Measurements from ENCODE around the gene PPP1R9B.
A peak's percentile ranks its signal among the peaks of the same experiment; 100 is the strongest.

The PPP1R9B gene, protein sequence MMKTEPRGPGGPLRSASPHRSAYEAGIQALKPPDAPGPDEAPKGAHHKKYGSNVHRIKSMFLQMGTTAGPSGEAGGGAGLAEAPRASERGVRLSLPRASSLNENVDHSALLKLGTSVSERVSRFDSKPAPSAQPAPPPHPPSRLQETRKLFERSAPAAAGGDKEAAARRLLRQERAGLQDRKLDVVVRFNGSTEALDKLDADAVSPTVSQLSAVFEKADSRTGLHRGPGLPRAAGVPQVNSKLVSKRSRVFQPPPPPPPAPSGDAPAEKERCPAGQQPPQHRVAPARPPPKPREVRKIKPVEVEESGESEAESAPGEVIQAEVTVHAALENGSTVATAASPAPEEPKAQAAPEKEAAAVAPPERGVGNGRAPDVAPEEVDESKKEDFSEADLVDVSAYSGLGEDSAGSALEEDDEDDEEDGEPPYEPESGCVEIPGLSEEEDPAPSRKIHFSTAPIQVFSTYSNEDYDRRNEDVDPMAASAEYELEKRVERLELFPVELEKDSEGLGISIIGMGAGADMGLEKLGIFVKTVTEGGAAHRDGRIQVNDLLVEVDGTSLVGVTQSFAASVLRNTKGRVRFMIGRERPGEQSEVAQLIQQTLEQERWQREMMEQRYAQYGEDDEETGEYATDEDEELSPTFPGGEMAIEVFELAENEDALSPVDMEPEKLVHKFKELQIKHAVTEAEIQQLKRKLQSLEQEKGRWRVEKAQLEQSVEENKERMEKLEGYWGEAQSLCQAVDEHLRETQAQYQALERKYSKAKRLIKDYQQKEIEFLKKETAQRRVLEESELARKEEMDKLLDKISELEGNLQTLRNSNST

DNA sequence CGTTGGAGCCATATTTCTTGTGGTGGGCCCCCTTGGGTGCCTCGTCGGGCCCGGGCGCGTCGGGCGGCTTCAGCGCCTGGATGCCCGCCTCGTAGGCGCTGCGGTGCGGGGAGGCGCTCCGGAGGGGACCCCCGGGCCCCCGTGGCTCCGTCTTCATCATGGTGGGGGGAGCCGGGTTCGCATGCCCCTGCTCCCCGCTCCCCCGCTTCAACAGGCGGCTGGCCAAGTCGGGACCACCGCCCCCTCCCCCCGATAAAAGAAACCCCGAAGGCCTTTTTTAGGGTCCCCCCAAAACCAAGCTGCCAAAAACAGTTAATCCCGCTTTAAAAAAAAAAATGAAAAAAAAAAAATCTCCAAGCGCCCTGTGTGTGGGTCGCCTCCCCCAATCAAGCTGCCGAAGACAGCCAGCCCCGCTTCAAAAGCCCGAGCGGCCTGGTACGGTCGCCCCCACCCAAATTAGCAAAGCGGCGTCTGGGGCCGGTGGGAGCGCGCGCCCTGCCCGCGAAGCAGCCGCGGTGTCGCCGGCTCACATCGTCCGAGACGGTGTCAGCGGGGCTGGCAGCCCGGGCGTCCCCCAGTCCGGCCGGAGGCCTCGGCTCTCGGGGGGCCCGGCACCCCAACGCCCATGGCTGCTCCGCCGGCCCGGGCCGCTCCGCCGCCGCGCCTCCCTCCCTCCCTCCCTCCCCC is at the start of gene PPP1R9B:
PPP1R9B (minus strand) TSS at position 324 of the 687 bp plus-strand sequence; CDS start at position 160, 164 bp downstream.
- TF ChIP-seq CTCF (IDR thresholded peaks at IDR 0.05): no peak
- Histone ChIP-seq H3K4me3 (peak within 1 kb of the TSS; percentile 90), H3K27ac (peak within 1 kb of the TSS; percentile 94 to 95)
- DNase-seq (ENCODE audit: low spot score): no peak

DNA sequence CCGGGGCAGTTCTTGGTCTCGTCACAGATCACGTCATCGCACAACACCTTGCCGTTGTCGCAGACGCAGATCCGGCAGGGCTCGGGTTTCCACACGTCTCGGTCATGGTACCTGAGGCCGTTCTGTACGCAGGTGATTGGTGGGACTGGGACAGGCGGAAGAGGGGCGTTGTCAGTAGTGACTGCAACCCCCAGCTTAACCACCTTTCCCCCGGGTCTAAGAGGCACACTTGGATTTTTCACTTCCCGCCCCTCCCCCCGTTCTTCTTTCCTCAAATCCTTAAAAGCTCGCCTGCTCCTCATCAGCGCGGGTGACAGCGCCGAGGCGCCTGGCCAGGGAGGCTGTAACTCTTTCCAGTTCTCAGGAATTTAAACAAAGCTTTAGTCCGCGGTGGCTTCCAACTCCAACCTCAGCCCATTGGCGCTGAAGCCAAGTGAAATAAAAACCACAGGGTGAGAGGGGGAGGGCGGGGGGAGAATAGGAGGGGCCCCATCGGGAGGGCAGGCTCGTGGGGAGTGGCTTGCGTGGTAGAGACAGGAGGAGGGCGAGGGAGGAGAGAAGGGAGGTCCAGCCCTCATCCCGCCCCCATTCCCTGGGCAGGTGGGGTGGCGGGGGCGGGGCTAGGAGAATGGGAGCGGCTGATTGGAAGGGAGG is 49.5 kb upstream of the PPP1R9B start:
- TF ChIP-seq CTCF (IDR thresholded peaks at IDR 0.05): no peak
- Histone ChIP-seq H3K4me3 (peak overlapping the region; percentile 90), H3K27ac (peak overlapping the region; percentile 92 to 97)
- DNase-seq (ENCODE audit: low spot score): peak; percentile 99

DNA sequence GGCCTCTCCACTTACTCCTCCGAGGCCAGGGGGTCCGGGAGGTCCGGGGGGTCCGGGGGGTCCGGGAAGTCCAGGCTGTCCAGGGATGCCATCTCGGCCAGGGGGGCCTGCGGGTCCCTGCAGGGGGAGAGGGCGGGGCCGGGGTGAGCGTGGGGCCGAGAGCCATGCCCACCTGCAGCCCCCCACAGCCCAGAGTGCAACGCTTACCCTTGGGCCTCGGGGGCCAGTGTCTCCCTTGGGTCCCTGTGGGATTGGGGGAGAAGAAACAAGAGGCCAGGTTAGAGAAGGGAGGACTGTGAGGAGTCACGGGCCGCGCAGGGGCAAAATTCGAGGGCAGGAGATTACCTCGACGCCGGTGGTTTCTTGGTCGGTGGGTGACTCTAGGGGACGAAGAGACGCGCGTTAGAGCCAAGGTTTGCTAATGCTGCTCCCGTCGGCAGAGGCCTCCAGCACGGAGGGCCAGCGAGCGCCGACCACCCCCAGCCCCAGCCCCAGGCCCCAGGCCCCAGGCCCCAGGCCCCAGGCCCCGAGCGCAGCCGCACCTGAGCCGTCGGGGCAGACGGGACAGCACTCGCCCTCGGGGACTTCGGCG is 48.8 kb upstream of the PPP1R9B start:
- Histone ChIP-seq H3K4me3 (peak overlapping the region; percentile 90), H3K27ac (peak overlapping the region; percentile 92 to 97)
- no peak for DNase-seq (ENCODE audit: low spot score)
- no peak for TF ChIP-seq CTCF (IDR thresholded peaks at IDR 0.05)

DNA sequence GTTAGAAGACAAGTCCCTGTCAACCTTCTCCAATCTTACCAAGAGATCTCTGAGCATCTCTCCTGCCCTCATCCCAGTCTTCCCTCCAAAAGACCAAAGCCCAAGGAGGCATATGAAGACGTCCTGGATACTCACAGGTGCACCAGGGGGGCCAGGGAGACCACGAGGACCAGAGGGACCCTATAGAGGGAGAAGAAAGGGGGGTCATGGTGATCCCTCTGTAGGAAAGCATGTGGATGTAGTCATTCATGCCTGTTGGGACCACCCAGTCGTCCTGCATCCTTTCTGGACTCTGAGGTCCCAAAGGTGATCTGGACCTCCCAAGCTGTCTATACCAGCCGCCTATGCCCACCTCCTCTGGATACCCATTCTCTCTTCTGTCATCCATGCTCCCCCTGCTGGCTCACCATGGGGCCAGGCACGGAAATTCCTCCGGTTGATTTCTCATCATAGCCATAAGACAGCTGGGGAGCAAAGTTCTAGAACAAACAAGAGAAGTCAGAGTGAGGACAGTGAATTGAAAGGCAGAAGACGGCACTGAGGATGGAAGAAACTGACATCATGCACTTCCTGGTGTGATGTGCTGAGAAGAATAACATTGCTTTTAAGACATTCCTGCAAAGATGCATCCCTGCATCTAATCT is 47.7 kb upstream of the PPP1R9B start:
- no peak for DNase-seq (ENCODE audit: low spot score)
- peak overlapping the region; percentile 90 for H3K4me3 ChIP-seq
- peak overlapping the region; percentile 92 to 97 for H3K27ac ChIP-seq

GRCh38 chr17:50196826-50197225 is 46.3 kb upstream of the PPP1R9B start:
- no peak for DNase-seq (ENCODE audit: low spot score)
- Histone ChIP-seq H3K4me3 (peak overlapping the region; percentile 18), H3K27ac (peak overlapping the region; percentile 92 to 97)

More for the DNA sequence above, 47.7 kb upstream of the PPP1R9B start:
- TF ChIP-seq CTCF (IDR thresholded peaks at IDR 0.05): peak; percentile 53

More at GRCh38 chr17:50196826-50197225, 46.3 kb upstream of the PPP1R9B start:
- TF ChIP-seq CTCF (IDR thresholded peaks at IDR 0.05): no peak
